T follicular helper cell (primary cell): ENCODE results near the gene GALNT9.
"Not testable (repeated sequence)": the region's sequence is repeated elsewhere in the genome, so short reads cannot be mapped to it uniquely, and the experiment has no call there.

Experiments used
- DNase-seq: peaks from one replicate; pipeline ENCODE4 v3.0.0-alpha.2; 2020; ENCODE audit warnings: low read depth

Gene GALNT9

GRCh38 chr12:132229926-132230325 lies 99.5 kb downstream of the GALNT9 start:
- no peak for DNase-seq

- no peak for DNase-seq
Measured at GRCh38 chr12:132229193-132229760, 100.1 kb downstream of the GALNT9 start.

DNA sequence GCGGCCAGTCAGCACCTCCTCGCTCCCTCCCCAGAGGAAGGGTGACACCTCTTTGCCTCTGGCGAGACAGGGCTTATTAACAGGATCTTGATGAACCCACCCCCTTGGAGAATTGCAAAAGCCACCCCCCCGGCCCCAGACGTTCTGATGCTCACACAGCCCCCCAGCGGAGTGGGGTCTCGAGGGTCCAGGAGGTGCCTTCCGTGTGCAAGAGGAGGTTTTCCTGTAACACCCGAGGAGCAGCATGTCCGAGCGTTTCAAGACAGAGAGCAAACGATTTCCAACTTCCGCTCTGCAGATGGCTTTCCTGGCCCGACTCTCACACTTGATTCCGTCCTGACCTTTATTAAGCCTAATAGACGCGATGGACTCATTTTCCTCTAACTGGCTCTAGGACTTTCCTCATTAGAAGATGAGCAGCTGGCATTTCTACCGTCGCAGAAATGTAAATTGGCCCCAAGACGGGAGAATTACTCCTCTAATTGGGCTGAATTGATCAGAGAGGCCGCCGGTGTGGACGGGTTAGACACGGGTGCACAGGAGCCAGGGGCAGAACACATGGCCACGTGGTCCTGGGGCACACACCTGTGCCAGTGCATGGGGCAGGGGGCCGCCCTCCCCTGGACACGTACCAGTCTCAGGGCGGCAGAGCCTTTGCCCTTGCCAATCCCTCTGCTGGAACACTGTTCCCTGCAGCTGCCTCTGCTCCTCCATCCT lies 100.8 kb downstream of the GALNT9 start:
- no peak for DNase-seq

DNA sequence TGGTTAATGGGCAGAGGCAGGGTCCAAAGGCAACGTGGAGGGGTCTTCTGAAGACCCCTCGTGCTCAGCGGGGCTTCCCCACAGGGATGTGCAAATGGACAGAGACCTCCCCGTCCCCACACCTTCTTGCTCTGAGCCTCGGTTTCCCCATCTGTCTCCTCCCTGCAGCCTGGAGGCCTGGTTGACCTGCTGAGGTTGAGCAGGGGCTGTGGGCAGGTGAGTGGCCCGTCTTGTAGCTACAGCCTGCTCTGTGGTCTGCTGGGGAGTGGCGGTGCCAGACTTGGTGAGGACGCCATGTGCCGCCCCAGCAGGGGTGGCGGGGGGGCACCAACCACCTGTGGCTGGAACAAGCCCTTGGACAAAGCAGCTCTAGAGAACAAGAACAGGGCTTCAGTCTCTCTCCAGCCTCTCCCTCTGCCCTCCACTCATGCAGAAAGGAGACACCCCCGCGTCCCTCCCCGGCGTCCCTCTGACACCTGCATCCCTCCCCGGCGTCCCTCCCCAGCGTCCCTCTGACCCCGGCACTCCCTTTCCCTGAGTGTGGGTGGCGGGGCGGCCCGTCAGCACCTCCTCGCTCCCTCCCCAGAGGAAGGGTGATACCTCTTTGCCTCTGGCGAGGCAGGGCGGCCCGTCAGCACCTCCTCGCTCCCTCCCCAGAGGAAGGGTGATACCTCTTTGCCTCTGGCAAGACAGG lies 101.5 kb downstream of the GALNT9 start:
- DNase-seq = no peak

- DNase-seq = no peak
Measured at GRCh38 chr12:132227118-132227517, 102.3 kb downstream of the GALNT9 start.

- no peak for DNase-seq
Measured at GRCh38 chr12:132226604-132227003, 102.8 kb downstream of the GALNT9 start.

DNA sequence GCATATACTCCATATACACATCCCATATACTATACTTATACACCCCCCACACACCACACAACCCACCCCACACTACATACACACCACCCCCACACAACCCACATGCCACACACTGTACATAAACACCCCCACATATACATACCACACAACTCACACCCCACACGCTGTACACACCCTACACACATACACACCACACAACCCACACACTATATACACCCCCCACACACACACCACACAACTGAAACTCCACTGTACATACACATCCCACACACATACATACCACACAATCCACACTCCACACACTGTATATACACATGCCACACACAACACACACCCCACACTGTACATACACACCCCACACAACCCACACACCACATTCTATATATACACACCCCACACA lies 104.2 kb downstream of the GALNT9 start:
- no peak for DNase-seq

DNA sequence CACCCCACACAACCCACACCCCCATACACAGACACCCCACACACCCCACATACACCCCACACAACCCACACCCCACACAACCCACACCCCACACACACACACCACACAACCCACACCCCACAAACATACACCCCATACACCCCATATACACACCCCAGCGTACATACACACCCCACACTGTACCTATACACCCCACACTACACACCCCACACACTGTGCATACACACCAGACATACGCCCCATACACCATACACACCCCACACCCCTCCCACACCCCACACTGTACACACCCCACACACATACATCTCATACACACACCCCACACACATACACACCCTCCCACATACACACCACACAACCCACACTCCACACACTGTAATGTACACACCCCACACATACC lies 104.9 kb downstream of the GALNT9 start:
- no peak for DNase-seq

DNA sequence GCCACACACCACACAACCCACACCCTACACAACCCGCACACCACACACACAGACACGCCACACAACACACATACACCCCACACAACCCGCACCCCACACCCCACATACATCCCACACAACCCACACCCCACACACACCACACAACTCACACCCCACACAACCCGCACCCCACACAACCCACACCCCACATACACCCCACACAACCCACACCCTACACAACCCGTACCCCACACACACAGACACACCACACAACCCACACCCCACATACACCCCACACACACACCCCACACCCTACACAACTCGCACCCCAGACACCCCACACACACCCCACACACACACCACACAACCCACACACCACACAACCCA lies 106.6 kb downstream of the GALNT9 start:
- DNase-seq = no peak

DNA sequence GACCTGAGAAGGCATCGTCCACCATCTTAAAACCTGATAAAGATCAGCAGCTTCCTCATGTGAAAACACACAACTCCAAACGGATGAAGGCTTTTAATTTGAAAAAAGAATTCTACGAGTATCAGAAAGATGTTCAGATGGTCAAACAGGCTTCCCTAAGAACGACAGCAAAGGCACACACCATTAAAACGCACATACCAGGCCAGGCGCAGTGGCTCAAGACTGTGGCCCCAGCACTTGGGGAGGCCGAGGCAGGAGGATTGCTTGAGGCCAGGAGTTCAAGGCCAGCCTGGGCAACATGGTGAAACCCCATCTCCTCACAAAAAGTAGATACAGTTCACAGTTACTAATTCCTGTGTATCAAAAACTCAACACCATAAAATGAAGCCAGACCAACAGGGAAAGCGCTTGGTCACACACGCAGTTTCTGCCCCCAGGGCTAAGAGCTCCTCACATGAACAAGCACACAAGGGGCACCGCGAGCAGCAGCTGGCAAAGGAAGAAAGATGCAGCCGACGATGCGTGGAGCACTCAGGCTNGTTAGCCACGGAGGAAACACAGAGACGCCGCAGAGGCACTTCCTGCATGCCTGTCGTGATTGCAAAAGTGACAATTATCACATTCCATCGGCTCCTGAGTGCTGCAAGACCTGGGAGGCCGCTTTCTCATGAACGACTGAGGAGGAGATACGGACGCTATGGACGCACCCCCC lies 107.1 kb downstream of the GALNT9 start:
- peak; percentile 30 for DNase-seq

GRCh38 chr12:132219761-132220160 lies 109.6 kb downstream of the GALNT9 start:
- not testable (repeated sequence) for DNase-seq

DNA sequence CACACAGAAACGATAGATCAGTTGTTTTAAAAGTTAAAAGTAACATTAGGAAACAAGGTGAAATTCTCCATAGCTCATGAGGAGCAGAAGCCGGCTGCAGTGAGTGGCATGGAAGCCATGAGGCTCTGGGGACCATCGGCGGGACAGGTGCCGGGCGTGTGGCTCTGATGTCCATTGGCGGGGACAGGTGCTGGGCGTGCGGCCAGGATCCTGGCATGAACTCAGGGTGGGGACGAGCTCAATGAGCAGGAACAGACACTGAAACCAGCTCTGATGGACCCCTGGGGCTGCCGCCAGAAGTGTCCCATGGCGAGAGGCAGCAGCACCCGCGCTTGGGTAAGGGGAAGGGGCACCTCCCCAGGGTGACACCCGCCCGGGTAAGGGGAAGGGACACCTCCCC lies 110.1 kb downstream of the GALNT9 start:
- DNase-seq = no peak

DNA sequence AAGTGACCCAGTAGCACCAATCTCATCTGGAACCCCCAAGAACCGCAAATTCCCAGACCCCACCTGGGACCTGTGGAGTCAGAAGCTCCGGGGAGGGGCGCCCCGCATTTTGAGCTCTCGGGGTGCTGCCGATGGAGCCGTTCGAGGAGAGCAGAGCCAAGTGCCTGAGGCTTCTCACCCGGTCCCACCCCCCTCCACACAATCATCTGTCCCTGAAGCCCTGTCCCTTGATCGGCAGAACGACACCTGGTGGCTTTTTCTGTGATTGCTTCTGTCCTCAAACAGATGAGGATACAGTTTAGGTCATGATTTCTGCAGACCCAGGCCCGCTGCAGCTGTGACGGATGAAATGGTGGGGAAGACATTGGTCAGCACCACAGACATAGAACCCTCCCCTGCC lies 110.5 kb downstream of the GALNT9 start:
- DNase-seq = peak; percentile 47

DNA sequence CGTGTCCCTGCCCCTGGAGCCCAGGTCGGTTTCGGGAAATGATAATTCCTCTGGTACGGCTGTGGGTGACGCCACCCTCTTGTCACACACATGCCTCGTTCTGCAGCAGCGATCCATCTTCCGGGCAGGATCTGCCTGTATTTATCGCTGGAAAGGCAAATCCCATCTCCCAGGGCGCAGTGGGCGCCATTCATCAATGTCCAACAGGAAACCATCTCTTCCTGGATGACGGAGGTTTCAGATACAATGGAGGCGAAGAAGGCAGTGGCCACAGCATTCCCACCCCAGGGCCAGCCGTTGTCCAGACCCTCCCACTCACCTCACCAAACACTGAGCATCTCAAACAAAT lies 110.9 kb downstream of the GALNT9 start:
- DNase-seq = no peak

GRCh38 chr12:132217800-132218526 lies 111.4 kb downstream of the GALNT9 start:
- no peak for DNase-seq

DNA sequence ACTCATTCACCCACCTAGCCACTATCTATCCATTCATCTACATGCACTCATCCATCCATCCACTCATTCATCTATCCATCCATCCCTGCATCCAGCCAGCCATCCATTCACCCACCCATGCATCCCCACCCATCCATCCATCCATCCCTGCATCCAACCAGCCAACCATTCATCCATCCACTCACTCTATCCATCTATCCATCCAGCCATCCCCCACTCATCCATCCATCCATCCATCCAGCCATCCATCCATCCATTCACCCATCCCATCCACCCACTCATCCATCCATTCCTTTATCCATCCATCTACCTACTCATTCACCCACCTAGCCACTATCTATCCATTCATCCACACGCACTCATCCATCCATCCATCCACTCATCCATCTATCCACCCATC lies 112.0 kb downstream of the GALNT9 start:
- no peak for DNase-seq

GRCh38 chr12:132216354-132216987 lies 112.9 kb downstream of the GALNT9 start:
- no peak for DNase-seq

- DNase-seq = no peak
Measured at GRCh38 chr12:132215299-132215989, 113.9 kb downstream of the GALNT9 start.

DNA sequence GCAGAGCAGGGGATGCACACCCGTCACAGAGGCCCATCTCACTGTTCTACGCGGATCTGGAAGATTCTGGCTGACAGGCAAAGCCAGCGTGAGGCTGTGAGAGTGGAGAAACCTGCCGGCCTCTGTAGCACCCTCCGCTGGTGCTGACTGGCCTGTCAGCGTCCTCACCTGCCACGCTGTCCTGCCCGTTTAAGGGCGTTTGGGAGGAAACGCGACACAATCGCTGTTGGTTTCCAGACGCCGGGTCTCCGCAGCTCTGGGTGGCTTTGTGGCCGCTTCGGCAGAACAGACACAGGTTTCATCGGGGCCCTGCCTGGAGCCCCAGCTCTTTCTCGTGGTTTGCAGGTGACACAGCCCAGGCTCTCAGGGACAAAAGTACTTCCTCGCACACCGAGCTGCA lies 114.5 kb downstream of the GALNT9 start:
- DNase-seq = no peak

- DNase-seq = no peak
Measured at GRCh38 chr12:132214161-132214476, 115.3 kb downstream of the GALNT9 start.
